MV-4-11 (cell line): ENCODE data around the gene ZDHHC14.
A peak's percentile ranks its signal among the peaks of the same experiment; 100 is the strongest.
"Not testable (repeated sequence)": the region's sequence is repeated elsewhere in the genome, so short reads cannot be mapped to it uniquely, and the experiment has no call there.

Experiments used
- DNase-seq: peaks from one replicate; lab custom pipeline; 2025; lab: John Stamatoyannopoulos, UW

The ZDHHC14 gene

DNA sequence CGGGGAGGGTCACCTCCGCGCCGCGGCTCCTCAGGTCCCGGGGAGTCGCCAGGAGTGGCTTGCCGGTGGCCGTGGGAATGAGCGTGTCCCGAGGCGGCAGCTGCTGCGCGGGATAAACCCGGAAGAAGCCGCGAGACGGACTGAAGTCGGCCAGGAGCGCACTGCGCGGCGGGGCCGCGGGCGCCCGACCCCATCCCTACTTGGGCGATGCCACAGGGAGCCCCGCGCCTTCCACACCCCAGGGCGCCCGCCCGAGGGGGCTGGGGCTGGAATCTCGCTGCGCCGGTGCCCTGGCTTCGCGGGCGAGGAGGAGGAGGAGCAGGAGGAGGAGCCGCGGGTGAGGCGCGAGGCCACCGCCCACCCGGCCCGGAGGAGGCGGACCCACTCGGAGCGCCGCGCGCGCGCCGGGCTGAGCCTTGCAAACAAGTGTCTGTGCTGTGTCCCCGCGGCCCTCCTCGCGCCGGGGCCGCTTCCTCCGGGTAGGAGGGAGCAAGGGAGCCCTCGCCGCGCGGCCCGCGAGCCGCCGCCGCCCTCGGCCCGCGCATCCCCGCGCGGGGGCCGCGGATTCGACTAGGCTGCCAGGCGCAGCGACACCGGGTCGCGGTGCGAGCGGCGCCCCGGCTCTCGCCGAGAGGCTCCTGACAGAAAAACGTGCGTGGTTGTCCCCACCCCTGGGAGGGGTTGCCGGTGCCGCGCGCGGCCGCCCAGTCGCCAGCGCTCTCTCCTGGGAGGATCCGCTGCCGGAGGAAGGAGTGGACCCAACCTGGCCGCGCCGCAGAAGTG, at the start of gene ZDHHC14:
ZDHHC14 (plus strand) TSS at position 412 of the 783 bp plus-strand sequence.
- DNase-seq, result peak; percentile 79

DNA sequence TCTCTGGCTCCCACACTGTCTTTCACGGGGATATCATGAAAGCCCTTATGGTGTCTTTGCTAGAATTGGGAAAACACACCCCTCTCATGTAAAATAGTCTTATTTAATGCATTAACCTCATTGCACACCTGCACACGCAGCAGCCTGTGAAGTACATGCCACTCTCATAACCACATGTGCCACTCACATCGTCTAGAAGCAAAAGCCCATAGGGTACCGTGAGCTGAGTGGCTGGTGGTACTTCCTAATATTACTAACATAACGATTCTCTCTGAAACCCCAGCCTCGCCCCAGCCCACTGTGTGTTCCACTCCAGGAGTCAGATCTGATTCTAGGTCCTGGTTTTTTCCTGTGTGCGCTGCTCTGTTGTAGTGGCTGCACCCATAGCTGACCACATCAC, 48.2 kb upstream of the ZDHHC14 start:
- DNase-seq, result no peak

DNA sequence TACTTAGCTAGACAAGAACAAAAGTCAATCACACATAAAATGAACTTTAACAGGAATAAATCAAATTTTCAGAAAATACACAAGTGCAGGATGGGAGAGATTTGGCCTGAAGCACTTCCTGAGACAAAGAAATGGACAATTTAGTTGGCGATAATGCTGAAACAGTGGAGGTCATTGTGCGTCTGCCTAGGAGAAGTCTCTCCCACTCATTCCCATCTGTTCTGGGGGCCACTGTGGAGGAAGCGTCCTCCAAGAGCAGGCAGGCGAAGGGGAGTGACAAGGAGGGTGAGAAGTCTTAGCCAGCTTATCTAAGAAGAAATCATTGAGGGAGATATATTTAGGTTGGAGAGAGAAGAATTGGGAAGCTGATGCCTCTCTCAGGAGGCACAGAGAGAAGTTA, 47.5 kb upstream of the ZDHHC14 start:
- DNase-seq, result no peak

DNA sequence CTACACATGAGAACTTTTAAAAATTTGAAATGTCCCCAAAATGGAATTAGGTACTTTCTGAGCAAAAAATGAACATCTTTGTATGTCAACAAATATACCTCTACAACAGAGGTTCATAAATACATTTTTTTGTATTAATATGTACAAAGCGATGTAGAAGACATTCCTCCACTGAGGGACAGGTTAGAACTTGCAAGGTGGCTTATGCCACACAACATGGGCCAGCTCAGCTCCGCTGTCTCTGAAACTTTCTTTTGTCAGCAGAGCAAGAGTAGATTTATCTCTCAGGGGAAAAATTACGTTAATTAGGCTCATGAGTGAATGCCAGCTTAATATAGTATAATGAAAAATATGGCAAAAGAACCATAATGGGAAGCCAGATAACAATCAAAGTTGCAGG, 47.0 kb upstream of the ZDHHC14 start:
- no peak for DNase-seq

DNA sequence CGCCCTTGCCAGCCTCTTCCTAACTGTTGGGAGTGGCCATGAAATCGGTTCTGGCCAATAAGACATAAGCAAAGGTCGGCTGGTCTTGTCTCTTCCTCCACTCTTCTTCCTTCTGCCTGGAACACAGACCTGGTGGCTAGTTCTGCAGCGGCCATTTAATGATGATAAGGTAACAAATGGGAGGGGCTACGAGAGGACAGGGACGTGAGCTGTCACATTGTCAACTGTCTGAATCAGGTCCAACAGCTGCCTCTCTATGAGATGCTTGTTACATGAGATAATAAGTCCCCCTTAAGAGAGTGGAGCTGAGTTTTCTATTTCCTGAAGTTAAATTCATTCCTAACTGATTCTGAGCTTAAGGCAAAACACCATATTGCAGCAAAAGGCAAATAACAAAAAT, 45.2 kb upstream of the ZDHHC14 start:
- DNase-seq, result no peak

DNA sequence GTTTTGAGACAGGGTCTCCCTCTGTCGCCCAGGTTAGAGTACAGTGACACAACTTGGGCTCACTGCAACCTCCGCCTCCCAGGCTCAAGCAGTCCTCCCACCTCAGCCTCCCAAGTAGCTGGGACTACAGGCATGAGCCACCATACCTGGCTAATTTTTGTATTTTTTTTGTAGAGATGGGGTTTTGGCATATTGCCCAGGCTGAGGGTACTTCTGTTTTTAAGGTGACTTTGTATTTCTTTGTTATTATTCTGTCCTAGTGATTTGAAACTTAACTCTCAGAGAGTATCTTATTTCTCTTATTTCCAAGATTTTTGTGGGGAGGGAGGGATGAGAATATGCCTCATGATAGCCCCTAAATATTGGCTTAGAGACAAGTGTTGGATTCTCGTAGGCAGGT, 43.7 kb upstream of the ZDHHC14 start:
- not testable (repeated sequence) for DNase-seq

DNA sequence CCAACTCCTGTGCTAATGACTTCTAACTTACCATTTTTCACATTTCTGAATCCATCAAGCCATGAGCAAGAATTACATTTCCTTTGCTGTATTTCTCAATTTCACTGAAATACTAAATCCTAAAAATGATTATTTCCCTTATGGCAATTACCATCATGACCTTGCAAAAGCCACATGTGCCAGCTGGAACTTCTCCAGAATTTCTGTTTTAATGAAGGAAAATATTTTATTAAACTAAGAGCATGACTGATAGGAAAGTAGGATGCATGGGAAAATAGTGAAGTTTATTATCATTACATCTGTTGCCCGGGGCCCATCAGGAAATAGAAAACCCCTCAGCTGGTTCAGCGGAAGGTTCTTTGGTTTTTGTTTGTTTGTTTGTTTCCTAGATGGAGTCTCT, 43.2 kb upstream of the ZDHHC14 start:
- no peak for DNase-seq

DNA sequence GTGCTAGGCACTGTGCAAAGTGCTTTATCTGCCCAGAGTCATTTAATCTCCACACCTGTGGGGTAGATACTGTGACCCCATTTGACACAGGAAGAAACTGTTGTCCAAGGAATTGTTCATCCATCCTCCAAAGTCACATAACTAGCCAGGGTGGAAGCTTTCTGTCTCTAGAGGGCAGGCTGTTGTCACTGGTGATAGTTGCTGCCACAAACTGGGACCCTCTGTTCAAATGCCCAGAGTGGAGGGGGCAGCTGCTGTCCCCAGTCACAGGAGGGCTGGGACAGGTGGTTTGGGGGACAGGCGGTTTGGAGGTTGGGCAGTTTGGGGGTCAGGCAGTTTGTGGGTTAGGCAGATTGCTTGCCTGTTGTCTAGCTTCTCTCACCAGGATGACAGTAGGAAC, 41.6 kb upstream of the ZDHHC14 start:
- no peak for DNase-seq

DNA sequence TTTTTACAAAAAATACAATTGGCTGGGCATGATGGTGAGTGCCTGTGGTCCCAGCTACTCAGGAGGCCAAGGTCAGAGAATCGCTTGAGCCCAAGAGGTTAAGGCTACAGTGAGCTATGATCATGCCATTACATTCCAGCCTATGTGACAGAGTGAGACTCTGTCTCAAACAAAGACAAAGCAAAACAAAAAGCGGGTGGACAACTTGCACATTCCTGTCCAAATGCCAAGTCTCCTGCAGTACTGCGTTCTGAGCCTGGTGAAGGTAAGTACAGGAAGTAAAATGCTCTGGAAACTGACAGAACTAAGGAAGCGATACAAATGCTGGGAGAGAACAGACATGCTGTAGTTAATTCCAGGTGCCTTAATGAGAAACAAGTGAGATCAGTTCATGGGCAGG, 37.3 kb upstream of the ZDHHC14 start:
- no peak for DNase-seq

DNA sequence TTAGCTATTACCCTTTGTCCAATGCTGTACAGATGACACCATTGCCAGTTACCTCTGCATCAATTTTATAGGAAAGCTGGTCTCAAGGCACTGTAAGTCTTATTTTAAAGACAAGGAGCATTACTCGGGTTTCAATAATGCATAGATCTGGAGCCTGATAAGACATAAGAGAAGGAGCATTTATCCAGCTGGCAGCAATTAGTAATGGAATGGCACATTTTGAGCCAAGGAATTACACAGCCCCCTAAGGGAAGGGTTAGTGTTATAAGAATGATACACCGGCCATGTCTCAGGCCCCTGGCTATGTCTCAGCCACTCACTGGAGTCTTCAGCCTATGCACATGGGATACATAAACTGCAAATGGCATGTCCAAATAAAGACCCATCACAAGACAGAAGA, 34.6 kb upstream of the ZDHHC14 start:
- DNase-seq, result no peak

DNA sequence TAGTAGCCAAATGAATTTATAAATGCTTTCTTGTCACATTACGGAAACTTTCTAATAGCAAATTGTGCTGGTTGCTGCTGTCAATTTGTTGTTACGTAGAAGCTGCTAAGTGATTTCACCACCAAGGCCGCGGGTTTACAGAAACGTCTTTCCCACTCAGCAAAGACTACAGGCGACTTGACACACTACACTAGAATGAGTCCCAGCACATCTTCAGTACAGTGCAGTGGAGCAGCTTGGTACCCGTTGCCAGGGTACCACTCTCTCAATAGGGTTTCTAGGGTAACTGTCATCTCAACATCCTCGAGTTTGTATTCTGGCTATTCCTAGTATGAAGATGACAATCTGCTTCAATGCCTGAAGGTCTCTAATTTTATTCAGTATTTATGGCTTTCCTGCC, 22.7 kb upstream of the ZDHHC14 start:
- no peak for DNase-seq

DNA sequence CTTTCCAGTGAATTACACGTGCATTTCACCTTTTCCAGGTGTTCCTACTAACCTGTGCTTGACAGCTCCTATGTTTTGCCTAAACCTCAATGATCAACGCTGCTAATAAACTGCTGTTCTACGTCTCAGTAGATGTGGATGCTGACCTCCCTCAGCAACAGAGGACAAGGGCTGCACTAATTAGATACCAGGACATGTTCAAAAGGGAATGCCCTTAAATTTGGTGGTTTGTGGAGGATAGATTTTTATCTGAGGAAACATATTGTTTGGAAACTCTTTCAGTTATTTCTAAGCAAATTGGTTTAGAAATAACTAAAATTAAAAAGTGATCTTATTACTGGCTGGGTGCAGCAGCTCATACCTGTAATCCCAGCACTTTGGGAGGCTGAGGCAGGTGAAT, 19.1 kb upstream of the ZDHHC14 start:
- no peak for DNase-seq

DNA sequence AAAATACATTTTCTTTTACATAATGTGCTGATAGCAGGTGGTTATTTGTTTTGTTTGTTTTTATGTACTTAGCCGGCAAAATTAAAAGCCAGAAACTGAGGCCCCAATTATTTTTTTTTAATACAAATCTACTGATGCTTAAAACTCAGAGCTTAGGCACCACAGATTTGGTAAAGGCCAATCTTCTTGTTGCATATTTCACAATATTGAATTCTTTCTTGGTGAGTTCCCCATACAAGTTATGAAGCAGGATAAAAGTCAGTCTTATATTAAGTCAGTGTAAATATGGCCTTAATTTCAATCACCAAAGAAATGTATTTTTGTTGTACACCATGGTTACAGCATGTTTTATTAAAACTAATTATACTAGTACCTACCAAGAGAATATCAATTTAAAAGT, 16.3 kb upstream of the ZDHHC14 start:
- DNase-seq, result no peak

DNA sequence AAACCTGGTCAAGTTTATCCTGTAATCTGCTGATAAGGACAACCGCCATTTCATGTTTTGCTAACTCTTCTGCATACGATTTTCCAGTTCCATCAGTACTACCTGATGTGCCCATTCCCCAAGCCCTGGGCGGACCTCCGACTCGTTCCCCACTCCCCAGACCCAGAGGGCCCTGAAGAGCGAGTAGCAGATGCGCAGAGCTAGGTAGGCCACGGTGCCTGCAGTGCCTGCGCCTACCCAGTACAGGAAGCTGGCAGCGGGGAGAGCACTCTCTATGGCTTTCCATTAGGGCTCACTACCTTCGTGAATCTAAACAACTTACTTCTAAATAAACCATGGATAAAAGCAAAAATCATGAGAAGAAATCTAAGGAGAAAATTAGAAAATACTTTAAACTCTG, 14.3 kb upstream of the ZDHHC14 start:
- DNase-seq, result no peak

DNA sequence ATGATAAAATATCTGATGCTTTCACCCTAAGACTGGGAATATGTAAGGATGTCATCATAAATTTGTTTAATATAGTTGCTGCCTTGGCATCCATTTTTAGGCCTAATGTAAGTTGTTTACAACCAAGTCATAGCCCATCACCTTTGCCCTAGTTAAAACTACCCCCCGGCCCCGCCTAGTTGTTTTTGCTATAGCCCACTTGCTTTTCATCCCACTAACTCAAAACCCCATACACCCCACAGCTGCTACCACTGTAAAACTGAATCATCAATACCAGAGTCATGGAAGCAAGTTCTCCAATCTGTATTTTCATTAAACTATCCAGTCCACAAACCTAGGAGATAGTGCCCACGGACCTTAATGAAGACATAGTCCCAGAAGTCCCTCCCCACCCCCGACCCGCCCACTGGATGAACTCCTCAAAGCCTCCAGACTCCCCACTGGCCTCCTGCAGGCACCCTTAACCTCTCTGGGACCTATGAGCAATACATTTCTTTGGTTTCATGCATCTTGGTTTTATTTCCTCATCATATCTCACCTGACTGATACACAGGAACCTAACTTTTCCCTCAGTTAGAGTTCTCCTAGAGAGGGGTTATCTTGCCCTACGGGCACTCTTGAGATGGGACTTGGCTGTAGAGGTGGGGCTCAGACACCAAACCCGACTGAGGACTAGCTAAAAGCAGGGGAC, 12.5 kb upstream of the ZDHHC14 start:
- DNase-seq, result no peak

DNA sequence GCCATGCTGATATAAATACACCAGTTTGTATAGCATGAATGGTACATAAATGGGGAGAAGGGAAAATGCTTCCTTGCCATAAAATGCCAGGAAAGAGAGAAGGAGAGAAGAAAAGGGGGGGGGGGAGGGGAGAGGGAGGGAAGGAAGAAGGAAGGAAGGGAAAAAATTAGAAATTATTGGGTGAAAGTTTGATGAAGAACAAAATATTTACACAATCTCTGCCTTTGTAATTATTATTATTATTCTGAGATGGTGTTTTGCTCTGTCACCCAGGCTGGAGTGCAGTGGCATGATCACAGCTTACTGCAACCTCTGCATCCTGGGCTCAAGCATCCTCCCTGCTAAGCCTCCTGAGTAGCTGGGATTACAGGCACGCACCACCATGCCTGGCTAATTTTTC, 10.2 kb upstream of the ZDHHC14 start:
- DNase-seq, result no peak

DNA sequence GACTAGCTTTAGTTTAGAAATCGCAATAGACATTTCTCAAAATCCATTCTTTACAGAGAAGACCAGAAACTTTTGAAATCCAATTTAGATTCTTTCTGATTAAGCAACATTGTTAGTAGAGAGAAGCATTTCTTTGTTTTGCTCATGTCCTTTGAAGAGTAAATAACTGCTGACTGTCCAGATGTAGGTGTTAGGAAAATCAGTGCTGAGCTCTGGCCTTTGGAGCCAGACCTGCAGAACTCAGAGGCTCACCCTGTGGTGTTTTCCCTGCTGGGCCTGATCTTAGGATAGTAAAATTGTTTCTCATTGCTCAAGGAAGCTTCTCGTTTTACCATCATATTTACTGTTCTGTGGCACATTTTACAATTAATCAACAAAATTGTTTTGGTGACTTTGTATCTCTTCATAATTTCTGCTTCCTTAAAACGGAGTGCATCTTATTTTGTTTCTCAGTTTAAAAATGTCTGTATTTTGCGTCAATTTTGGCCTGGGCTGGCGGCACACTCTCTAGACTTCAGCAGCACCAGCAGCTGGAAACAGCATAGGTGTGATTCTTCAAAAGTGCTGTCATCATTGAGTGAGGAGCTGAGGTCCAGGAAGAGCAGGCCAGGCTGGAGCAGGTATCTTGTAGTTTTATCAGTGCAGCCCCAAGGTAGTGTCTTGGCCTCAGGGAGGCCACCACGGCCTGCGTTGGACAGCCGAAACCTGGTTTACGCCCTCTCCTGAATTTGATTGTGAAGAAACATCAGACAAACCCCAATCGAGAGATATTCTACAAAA, 8.3 kb upstream of the ZDHHC14 start:
- DNase-seq, result no peak

DNA sequence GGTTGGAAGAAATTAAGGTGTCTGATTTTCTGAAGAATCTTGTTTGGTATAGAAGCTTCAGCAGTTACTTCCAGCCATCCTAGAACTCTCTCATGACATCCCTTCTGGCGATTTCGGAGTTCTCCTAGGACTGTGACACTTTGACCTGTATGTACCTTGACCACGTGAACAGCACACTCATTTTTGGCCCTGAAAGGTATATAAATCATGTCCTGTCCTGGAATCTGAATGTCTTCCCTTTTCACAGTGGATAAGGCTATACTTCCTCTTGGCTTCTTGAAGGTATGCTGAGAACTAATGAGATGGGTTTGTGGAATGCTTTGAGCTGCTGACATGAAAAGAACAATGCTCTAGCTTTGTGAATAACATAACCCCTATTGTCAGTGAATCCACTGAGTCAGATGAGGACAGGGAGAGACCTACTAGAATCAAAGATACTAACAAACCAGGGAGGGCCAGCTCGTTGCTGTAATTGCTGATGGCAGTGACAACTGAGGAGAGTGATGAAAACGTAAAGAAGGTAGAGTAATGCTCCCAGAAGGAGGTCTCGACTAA, 6.0 kb upstream of the ZDHHC14 start:
- no peak for DNase-seq

DNA sequence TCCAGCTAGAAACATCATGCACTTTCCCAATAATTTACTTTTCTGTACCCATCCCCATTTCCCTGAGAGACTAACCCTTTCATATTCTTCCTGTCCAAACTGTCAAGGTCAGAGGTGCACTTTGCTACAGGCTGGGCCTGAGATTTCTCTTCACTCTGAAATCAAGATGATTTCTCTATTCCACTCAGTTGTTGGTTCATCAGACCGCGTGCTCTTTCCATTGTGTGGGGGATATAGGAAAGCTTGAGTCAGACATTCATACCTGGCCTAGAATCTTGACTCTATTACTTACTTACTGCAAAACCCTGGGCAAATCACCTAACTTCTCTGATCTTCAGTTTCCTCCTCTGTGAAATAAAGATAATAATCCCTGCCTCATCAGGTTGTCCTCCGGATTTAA, 4.7 kb upstream of the ZDHHC14 start:
- no peak for DNase-seq

DNA sequence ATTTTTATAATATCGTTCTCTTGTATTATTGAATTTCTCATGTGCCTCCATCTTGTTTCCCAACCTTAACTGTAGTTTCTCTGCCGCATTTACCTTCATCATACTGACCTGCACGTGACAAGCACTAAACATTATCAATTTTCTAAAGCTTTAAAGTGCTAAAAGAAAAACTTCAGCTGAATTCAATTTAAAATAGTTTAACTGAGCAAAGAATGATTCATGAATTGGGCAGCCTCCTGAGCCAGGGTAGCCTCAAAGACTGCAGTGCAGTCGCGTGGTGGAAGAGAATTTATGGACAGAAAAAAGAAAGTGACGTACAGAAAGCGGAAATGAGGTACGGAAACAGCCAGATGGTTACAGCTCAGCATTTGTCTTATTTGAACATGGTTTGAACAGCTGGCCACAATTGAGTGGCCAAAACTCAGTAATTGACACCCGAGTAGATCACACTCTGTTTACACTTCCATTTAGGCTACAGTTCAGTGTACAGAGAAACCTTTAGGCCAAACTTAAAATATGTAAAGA, 4.2 kb upstream of the ZDHHC14 start:
- peak; percentile 84 for DNase-seq

DNA sequence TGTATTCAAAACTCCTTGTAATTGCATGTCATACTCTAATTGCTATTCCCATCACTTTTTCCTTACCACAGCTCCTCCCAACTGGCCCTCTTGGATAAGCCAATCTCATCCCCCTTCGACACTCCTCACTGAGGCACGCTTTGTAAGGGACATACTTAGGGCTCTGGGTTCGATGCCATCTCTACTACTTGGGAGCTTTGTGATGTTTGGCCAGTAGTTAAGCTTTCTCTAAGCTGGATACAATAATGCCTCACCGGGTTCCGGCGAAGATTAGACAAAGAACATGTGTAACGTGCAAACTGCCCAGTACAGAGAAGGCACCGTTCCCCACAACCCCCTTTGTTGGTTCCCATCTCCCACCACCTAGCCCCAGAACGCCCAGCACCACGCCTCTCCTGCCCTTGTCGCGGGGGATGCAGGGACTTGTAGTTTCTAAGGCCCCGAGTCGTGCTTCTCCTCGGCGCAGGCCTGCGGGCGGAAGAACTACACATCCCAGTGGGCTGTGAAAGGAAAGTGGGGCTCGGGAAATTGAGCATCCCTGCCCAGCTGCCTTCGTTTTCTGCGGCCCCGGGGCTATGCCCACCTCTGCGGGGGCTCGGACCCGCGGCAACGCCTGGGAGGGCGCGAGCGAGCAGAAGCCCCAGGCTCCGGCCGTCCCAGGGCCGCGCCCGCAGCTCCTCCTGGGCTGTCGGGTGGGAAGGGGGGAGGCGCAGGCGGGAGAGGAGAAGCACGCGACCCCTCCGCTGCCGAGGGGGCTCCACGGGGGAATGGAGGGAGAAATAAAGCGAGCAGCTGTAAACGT, 1.1 kb upstream of the ZDHHC14 start:
- DNase-seq, result peak; percentile 88

DNA sequence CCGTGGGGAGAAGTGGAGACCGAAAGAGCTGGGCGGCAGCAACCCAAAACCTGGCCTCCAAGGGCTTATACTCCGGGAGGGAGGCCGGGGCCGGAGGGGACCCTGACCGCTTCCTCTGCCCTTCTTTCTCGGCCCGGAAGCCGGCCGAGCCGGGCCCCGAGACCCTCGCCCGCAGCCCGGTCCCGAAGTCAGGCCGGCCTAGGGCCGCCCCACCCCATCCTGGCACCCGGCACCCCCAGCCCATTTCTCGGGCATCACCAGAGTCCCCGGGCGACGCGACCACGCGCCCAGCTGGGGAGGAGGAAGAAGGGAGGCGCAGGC, 572 bp upstream of the ZDHHC14 start:
- no peak for DNase-seq
